HG03280 (cell line): ENCODE results near the gene CABCOCO1.
A peak's percentile ranks its signal among the peaks of the same experiment; 100 is the strongest.

ENCODE experiments used
- ATAC-seq: cut with Tn5 transposase; IDR thresholded peaks from one replicate; pipeline ENCODE4 v1.9.1; 2021; ENCODE audit warnings: mild to moderate bottlenecking, moderate library complexity; ENCODE audit not compliant: unreplicated experiment

The CABCOCO1 gene

DNA sequence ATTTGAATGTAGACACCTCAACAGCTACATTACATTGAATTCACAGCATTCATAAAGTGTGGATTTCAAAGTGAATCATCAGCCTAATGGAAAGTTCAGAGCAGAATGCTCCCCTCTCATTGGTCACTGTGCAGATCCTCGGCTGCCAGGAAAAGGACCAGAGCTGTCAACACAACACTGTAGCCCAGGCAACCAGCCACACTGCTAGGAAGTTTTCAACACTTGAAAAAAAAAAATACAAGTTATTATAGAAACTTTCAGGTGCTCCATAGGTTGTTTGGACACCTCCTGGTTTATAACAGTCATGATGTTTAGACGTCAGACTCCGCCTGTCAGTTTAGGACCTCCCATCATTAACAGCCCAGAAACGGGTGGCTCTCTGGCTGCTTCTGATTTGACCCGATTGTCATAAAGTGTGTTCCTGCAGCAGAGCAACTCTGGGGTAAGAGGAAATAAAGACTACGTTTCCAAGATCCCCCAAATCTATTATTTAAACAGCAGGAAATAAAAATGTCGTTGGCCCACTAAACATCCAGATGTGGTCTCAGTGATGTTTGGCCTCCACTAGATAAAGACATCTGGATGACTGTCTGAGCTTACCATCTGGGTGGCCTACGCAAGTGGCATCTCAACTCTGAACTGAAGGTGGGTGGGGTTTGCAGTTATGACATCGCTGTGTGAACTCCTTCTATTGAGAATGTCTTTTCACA is 117.4 kb downstream of the CABCOCO1 start:
- no peak for ATAC-seq

DNA sequence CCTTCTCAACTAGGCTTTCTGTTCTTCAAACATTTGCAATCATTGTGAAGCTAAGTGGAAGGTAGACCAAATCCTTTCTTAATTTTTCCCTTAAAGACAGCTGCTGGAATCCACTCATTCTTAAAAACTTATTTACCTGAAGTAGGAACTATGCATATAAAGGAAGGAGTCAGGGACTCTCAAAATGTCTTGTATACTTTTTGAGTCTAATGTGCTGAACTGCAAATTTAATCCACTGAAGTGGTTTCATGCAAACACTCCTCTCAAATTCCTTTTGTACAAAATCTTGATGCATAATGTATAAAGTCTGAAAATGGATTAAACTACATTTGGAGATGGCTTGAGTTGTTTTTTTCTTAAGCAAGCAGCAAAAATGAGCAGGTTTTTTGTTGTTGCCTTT is 118.0 kb downstream of the CABCOCO1 start:
- ATAC-seq = no peak

DNA sequence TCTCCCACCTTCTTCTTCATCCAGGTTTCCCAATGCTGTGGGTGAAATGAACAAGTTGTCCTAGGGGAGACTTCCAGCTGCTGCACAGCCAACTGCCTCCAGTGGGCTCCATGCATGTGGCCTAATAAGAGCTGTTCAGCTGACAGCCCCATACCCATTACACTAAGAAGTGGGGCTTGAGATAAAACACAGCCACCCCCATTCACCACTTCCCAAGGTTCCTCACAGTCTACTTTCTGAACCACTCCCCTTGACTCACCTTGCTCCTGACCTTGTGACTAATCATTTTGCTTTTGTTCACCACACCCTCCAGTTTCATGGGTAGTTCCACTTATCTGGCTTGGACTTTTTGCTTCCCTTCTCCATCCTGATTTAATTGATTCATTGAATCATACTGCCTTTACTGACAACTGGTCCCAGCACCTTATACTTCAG is 119.3 kb downstream of the CABCOCO1 start:
- no peak for ATAC-seq

DNA sequence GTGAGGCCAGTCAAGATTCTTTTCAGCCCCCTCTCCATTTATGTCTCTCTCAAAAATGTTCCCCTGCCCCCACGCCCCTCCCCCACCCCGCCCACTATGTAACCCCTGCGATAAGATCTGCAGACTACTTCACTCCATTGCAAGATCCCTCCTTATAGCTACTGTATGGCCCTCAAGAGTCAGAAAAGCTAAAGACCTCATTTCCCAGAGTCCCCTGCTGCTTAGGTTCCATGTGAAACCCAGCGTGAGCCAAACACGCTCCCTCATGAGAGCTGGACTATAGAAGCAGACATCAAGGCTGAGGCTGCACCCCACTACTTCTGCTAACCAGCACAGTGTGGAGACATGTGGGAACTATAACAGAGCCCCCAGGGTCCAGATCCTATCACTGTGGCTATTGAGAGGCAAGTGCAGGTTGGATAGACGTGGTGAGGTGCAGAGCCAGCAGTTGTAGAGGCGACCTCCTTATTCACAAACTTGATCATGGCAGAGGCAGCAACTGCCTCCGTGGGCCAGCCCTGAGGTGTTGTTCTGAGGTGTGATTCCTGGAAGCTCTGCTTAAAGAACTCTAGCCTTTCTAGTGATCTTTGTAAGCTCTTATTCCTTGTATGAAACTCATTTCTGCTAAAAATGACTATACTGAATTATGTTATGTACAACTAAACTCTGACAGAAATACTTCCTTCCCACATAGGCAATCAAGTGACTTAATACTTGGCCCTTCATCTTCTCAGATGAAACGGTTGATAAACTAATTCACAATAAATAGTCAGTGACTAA is 121.8 kb downstream of the CABCOCO1 start:
- ATAC-seq = no peak

DNA sequence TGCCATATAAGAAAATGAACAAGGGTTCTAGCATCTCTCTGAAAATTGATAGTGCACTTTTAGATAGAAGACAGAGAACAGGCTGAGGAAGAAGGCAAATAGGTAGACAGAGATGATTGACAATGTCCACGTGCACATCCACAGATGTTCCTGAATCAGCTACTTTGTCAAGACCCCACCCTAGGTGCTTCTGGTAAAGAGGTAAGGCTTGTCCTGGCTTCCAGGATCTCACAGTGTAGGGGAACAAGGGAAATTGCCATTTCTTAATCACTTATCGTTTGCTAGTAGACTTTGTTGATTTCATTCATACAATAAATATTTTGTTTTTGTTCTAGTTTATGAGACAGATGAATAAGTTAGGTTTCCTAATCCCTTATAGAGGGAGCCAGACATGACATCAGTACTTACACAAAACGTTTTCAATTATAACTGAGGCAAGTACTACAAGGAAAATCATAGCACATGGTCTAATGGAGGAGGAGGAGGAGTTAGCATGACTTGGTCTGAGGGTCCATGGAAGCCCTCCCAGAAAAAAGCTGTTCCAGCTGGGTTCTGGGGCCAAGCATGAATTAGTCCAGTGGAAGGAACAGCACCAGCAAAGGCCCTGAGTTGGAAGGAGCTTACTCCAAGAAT is 122.9 kb downstream of the CABCOCO1 start:
- no peak for ATAC-seq

DNA sequence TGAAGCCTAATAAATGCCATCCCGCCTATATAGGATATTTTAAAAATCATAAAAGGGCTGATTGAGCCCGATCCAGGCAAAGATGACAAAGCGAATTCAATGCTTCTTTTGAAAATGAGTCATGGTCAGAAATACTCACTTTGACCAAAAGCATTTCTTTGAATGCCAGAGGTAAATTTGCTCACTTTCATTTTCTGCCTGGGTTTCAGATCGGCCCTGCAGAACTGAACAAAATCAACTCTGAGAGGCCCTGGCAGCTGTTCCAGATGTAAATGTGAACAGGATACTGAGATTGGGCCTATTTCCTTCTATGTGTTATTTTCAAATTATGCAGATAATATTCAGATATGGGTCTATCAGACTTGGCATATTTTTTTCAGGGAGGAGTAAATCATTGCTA is 124.0 kb downstream of the CABCOCO1 start:
- ATAC-seq = peak; percentile 97

DNA sequence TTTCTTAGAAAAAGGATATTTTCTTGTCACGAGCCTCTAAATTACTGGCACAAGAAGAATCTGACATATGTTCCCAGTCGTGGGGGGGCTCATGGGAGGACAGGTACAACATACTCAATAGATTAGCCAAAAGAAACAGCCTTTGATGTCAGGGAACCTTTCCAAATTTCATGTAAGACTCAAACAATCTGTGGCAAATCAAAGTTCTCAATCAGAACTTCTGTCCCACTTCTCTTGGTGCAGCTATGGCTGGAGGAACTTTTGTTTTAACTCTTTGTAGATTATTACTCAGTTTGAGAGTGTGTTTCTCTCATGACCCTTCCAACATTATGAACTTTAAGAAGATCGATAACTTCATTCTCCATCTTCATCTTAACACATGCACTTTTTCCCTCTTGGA is 124.4 kb downstream of the CABCOCO1 start:
- no peak for ATAC-seq

DNA sequence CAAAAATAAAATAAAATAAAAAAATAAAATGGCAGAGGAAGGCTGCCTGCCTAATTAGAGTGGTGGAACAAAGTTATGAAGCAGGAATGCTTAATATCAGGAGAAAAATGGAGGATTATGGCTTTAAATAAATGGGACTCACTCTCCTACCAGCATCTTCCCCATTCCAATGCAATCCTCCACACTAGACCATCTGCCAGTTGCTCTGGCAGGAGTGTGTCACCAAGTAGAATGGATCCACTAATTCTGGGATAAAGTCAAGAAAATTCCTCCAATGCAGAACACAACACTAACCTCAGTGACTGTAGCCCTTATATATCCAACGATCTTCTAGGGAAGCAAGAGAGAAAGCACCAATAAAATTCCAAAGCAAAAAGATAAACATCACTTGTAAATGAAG is 126.3 kb downstream of the CABCOCO1 start:
- ATAC-seq = no peak

DNA sequence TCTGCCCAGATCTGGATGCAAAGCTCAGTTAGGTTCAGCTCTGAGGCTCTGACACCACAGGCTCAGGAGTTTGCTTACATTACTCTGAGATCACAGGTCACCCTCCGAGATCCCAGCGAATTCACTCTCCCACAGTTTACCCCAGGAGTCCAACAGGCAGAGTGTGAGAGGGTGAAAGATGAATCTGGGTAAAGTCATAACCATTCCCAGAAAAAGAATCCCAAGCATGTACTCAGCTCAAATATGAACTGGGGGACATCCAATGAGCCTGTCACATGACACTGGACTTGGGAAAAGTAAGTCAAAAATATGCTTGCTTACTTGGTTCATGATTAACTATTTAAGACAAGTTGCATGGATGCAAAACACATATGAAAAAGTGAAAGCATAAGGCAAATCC is 128.5 kb downstream of the CABCOCO1 start:
- no peak for ATAC-seq

DNA sequence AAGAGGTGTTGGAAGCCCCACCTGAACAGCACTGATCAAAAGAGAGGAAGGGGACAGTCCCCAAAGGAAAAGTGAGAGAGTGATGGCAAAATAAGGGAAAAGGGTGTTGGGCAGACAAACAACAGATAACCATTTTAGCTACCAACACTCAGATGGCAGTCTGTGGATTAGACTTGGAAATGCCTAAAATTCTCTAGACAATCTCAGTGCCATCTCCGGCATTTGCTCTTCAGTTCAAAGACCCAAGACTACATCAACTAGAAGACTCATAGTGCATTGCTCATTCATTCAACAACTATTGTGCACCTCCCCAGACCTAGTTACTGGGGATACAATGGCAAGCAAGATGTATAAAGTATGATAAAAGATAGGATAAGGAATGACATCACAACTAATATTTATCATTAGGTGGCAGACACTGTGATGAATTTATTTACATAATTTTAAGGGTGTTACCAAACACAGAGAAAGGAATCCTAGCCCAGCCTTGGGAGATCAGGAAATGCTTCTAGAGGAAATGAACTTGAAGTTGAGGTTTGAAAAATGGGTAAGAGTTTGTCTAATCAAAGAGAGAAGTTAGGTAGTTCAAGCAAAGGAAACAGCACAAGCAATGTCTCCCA is 129.5 kb downstream of the CABCOCO1 start:
- no peak for ATAC-seq

DNA sequence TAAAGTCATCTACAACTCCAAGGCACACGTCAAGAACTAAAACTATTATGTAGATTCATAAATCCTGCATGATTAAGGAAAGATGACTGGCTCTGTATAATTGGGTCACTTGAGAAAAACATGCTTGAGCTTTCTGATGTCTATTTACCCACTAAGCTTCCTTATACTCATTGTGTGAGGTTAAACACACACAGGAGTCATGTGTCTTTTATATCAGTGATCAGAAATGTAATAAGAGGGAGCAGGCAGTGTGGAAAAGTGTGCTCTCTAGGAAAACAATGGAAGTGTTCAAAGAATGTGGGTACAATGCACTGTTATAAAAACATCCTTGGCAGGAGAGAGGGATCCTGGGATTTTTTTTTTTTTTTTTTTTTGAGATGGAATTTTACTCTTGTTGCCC is 130.2 kb downstream of the CABCOCO1 start:
- ATAC-seq = no peak

DNA sequence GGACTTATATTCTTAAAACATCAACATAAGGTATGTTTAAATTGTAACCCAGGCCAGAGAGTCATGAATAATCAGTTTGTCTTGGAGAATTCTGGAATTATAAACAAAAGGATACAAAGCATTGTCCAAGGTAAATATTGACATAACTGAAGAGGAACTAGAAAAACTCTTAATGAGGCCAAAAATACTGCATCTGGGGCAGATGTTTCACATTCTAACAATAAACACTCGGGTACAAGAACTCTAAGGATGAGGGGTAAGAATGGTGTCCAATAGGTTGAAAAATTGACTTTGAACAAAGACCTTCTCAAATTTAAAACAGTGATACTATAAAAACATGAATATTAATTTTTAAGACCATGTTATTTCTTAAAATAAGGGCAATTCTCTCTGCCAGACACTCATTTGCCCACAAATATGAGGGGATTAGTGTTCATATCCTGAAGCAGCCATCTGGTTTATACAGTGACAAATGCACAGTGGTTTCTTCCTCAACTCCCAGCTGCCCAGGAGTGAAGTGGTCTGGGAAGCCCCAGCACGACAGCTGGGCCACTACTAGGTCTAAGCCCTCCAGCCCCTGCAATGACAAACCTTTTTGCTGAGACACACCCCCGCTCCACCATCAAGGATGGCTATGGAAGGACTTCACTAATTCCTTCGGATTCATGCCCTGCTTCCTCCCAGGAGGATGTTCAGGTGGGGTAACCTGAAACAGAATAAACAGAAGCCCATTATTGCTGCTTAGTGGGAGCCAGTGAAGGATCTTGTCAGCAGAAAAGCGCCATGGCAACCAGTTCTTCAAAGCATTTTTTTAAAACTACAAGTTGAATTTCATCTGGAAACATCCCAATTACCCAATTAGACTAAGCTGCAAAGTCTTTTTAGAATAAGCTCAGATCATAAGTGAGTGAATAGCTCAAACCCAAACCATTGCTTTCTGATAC is 131.3 kb downstream of the CABCOCO1 start:
- no peak for ATAC-seq

DNA sequence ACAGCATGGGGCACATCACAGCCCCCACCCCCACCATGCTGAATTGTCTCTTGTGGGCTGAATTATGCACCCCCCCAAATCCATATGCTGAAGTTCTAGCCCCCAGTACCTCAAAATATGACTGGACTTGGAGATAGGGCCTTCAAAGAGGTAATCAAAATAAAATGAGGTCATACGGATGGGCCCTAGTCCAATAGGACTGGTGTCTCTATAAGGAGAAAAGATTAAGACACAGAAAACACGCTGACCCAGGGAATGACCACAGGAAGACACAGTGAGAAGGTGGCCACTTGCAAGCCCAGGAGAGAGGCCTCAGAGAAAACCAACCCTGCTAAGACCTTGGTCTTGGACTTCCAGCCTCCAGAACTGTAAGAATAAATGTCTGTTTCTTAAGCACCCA is 132.4 kb downstream of the CABCOCO1 start:
- no peak for ATAC-seq

DNA sequence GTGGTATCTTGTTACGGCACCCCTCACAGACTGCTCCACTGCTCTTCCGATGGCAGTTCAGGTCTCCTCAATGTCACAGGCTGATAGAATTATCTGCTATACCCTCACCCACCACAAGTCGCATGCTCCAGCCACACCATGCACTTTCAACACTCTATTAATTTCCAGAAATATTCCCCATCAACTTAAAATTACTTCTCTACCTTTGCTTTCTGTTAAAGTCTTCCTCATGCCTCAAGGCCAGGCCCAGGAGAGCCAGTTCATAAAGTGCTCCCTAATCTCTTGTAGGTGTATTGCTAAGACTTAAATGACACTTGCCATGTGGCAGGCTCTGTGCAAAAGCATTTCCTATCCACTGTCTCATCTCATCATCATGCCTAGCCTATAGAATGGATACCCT is 132.8 kb downstream of the CABCOCO1 start:
- peak; percentile 75 for ATAC-seq

DNA sequence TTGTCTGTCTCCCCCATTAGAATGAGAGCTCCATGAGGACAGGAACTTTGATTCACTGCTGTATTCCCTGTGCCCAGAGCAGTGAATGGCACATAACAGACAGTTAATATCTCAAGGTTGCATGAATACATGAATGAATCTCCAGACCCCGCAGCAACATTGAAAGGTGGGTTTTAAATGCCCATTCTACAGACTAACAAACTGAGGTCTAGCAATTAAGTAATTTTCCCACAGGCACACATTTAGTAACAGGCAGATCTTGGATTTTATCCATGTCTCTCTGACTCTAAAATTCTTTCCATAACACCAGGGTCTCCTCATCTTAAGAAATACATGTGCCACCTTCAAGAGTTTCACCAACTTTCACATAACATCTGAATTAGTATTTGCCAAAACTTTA is 134.1 kb downstream of the CABCOCO1 start:
- ATAC-seq = no peak

DNA sequence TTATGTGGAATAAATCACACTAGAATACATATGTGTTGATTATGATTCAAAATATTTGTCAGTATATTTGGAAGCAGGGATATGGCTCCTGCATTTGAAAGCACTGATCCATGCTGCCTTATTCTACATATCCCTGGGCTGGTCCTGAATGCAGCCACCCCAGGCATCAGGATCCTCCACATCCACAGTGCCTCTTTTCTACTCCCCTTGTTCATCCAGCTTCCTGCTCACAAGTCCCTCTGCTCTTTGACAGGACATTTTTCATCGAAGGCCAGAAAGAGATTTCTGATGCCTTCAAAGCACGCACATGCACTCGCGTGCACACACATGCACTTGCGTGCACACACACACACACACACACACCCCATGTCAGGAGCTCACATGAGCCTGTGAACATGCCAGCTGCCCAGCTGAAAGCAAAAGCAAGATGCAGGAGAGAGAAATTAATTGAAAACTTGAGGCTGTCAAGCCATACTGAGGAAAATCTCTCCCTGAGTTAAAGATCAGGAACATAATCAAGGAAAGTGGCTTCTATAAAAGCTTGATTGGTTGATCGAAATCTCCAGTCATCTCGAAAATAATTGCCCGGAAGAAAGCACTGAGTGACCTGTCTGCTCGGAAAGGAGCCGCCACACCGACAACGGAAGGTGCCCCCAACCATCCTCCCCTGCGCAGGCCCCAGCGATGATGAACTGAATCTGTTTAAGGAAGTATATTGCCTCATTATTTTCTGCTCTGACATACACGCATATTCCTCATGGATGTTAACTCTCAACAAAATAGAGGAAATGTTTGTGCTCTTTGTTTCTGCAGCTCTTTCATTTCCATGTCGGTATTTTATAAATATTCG is 134.8 kb downstream of the CABCOCO1 start:
- ATAC-seq = no peak

DNA sequence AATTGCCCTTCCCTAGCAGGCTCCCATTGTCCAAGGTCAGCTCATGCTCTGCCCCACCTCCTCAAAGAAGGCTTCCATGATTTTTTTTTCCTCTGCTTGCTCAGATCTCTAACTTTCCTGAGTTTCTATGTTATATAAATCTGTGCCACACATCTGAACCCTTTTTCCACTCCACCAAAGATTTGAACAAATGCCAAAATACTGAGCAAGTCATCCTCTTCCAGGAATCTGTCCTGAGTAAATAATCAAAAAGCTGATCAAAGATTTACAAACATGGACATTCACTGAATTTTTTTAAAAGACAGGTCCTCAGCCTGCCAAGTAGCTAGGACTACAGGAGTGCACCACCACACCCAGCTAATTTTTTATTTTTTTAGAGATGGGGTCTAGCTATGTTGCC is 136.0 kb downstream of the CABCOCO1 start:
- ATAC-seq = no peak

DNA sequence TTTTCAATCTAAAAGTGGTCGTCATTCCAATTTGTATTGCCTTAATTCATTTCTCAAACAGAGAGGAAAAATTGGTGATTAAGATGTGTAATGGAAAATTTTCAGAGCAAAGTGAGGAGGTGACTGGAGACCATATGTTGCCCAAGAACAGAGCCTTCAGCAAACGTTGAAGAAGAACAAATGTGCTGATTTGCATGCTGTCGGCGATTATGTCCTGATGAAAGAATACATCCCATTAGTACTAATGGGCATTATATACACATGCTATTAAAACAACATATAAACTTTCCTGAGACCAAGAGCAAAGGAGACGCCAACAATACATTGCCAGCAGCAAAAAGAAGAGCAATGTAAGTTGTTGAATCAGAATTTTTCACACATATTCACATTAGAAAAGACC is 138.8 kb downstream of the CABCOCO1 start:
- ATAC-seq = no peak

DNA sequence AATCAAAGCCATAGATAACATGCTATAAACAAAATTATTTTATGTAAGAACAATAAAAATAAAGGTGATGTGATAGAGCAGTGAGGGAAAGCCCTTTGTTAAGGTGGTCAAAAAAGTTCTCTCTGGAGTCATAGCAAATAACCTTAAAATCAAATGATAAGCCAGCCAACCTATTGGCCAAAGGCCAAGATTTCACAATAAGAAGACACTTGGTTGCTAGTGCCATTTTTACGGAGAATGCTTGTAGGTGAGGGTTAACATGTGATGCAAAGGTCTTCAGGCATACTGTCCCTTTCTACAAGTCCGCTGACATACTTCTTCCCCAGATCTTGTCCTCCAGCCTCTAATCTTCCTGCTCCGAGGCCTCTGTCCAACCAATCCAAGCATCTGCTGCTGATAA is 140.5 kb downstream of the CABCOCO1 start:
- ATAC-seq = no peak

DNA sequence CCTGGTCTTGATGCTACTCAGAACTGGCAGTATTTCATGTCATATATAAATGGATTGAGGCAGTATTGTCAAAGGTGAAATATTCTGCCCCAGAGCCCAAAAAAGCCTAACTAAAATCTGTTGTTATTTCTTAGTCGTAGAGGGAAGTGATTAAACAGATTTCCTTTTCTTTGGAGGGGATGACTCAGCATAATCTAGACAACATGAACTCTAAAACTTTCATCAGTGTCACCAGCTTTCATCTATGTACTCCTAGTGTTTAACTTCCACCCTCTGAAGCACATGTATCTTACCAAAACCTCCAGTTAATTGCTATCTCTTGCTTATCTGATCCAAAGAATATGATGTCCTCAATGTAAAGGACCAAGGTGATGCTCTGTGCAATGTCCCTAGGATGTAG is 141.7 kb downstream of the CABCOCO1 start:
- ATAC-seq = no peak
